ENCODE data around the gene PPP2R5B.

PPP2R5B gene

GRCh38 chr11:64923944-64924909 is at the start of gene PPP2R5B:
Gene PPP2R5B, plus strand, starts transcription at chr11:64924689. Its CDS starts 1,046 bp downstream, at chr11:64925735.
- peak; percentile 89 to 90 for DNase-seq

GRCh38 chr11:64875369-64876228 is 48.9 kb upstream of the PPP2R5B start:
- DNase-seq = no peak

- DNase-seq = no peak
Observed at GRCh38 chr11:64876229-64876750, 48.2 kb upstream of the PPP2R5B start.

DNA sequence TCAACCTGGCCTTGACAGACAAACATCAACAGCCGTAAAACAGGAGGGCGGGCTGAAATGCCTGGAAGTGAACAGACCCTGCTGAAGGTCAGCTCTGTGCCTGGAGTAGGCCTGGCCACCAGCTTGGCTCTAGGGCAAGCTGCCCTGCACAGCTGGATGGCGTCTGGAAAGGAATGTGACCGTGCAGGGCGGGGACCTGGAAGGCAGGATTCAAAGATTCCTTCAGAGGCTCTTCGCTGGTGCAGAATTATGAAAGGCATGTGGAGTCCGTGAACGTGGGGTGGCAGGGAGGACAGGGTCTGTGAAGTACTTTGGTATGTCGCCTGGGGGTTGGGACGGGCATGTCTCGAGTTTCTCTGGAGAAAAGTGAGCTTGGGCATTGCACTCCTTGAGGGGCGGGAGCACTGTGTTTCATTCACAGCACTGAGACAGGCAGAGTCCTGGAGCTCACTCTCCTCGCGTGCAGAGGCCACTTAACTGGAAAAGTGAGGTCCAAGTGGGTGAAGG is 47.6 kb upstream of the PPP2R5B start:
- DNase-seq = peak in 1 of 2 experiments; percentile 67

DNA sequence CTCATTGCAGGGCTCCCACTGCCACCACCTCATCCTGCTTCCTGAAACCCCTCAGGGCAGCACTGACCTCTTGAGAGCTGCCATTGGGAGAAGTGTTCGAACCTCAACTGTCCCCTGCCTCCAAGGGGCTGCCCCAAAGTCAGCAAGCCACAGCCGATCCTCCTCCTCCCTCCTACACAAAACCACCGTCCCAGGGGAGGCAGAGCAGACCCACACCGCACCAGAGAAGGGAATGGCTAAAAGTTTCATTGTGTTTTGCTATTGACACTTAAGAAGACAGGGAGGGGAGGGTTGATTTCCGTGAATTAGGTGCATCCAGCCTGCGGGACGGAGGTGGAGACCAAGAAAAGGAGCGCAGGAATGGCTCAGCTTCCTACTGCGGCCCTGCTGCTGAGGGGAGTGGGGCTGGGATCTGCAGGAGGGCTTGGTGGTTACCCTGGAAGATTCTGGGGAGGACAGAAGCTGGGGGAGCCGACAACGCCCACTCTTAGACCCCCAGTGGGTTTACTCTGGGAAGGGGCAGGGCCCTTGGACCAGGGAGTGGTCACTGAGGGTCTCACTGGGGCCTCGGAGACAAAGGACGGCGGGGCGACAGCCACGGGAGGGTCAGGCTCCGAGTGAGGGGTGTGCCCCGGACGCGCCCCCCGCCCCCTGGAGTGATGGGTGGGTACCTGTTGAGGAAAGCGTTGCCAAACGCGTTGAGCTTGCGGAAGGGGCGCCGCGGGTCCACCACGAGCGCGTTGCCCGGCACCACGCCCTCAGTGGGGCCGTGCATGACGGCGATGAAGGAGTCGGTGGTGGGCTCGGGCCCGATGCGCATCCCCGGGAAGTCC is 46.9 kb upstream of the PPP2R5B start:
- DNase-seq = no peak

DNA sequence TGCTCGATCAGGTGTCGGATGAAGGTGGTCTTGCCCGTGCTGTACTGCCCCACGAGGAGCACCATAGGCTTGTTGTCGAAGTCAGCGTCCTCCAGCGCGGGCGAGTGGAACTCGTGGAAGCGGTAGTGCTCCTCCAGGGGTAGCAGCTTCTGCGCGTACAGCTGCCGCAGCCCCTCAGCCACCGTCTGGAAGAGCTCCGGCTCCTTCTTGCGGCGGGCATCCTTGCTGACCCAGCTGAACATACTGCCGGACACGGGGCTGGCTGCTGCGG is 46.3 kb upstream of the PPP2R5B start:
- peak in 1 of 2 experiments; percentile 52 for DNase-seq

DNA sequence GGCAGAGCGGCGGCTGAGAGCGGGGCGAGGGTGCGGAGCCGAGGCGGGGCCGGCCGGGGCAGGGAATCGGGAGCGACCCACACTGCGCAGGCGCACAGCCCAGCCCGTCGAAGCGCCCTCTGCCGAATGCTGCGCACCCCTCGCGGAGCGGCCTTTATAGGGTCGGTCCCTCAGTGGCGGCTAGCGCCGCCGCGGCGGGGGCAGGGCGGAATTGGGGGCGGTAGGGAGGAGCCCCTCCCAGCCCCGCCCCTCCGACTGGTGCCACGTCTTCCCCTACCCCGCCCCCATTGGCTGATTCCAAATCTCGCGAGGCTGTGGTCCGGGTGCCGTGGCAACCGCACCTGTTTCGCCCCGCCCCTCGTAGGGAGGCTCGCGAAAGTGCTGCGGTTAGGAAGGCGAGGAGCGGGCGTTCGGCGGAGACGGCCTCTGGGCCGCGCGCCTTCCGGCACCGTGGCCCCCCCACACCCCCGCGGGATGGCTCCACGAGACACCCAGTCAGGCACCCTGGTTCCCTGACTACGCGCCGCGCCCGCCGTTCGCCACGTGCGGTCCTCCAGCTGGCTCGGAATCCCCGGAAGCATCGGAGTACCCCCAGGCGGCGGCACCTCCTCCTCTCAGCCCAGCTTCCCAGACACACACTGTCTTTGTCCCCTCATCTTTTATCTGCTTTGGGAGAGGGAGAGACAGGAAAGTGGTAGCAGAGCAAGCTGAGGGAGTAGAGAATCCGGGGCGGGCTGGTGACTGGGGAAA is 45.8 kb upstream of the PPP2R5B start, which contains the start of gene EHD1:
TSS of gene EHD1 (minus strand) at position 128 of the 750 bp plus-strand sequence. CDS start 157 bp downstream, outside the sequence.
- DNase-seq = peak; percentile 90 to 95

DNA sequence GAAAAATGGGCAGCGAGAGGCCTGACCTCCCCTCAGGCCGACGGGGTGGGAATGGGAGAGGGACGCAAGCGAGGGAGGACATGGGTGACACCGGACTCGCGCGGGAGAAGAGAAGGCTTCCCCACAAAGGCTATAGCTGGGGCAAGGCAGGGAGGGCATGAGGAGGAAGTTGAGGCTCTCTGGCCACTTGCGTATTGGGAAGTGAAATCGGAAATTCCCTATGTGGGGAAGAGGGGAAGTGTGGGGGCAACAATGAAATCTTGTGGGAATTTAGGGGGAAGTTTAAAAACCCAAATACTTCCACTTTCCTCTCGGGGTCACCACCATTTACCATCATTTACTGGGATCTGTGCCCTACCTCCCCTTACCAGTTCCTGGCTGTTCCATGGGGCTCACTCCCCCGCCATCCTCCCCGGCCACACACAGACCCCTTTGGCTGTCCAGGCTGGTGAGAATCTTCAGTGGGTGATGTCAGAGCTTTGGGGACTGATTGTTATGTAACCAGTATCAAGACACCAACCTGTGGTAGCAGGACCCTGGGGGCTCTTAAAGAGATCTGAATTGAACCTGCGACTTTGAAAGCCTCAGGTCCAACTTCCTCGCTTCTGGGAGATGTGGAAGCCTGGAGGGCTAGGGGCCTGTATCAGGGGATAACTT is 45.1 kb upstream of the PPP2R5B start:
- DNase-seq = no peak

GRCh38 chr11:64880240-64881001 is 44.1 kb upstream of the PPP2R5B start:
- no peak for DNase-seq

GRCh38 chr11:64881476-64881875 is 43.0 kb upstream of the PPP2R5B start:
- no peak for DNase-seq

DNA sequence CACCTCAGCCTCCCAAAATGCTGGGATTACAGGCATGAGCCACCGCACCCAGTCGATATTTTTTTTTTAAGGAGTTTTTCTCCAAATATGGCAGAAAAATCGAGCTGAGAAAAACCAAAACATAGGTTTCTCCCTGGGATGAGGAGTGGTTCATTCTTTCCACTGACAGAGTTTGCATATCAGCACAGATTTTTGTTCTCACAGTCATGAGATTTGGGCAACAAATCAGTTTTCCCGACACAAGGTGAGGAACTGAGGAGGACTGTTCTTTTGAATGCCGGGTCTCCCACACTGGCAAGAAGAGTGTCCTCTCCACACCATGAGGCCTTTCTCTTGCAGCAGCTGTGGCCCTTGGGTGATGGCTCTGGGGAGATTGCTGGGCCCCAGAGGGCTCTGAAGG is 42.2 kb upstream of the PPP2R5B start:
- no peak for DNase-seq

DNA sequence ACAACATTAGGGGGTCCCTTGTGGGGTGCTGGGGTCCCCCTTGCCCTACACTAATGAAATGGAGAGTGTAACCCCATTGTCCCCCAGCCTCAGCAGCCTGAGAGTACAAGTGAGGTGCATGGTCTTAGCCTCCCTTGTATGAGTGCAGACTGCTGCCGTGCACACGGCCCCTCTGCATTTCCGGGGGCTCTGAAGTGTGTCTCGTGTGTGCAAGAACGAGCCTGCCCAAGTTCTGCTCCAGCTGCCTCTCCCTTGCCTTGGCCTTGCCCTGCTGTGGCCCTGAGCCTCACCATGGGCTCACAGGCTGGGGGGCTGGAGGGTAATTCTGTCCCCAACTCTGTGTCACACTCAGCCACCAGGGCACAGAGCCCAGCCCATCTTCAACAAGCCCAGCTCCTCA is 40.9 kb upstream of the PPP2R5B start:
- no peak for DNase-seq

DNA sequence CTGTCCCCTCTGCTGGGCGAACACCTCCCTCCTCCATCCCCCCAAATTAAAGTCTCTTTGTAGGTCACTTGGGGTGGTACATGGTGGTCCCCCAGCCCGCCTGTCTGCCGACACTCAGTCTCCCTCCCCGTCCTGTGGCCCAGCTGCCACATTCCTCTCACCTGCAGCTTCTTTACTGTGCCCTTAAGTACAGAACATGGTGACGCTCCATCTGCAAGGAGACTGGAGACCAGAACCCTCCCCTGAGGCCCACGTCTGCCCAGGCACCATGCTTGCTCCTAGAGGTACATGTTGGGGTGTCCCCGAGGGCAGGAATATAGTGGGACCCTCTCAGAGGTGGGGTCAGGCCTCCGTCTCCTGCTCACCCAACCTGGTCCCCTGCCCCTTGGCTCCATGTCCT is 40.5 kb upstream of the PPP2R5B start:
- no peak for DNase-seq

DNA sequence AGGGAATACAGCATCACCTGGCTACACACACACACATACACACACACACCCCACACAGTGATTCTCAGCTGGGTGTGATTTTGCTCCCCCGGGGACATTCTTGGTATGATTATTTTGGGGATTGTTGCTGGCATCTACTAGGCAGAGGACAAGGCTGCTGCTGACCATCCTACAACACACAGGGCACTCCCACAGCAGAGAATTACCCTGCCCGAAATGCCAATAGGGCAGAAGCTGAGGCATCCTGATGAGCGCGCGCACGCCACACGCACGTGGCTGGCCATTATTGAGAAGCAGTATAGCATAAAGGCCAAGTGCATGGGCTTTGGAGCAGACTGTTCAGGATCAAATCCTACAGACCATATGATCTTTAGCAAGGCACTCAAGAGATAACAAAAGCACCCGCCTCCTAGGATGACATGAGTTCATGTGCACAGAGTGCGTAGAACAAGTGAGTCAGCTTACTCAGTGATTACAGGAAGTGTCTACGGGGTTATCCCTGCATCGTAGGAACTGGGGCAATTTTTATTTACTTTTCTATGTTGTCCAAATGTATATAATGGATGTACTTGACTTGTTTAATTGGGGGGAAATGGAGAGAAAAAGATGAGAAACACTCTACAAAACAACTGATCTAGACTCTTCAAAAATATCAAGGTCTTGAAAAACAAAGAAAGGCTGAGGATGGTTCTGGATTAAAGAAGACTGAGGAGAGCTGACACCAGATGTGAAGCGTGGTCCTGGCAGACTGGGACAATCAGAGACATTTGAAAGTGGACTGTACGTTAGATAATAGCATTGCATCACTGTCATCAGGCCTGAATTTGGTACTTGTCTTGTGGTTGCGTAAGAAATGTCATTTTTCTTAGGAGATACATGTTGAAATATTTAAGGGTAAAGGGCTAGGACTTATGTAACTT is 38.9 kb upstream of the PPP2R5B start:
- no peak for DNase-seq

DNA sequence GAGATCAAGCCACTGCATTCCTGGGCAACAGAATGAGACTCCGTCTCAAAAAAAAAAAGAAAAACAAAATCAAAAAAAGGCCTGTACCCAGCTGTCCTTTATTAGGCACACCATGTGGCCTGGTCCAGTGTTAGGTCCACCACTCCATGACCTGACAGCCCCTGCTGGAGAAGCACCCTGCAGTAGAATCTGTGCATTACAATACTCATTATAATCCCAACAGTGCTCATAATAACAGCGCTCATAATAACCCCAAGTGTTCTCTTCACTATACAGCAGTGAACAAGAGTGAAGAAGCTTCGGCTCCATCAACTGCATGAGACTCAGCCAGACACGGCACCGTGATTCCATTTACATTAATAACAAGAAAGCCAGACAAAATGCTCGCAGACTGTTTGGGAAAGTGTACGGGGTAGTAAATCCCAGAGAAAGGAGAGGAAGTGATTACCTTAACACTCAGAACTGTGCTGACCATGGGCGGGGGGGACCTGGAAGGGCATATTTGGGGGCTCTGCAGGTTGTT is 37.2 kb upstream of the PPP2R5B start:
- DNase-seq = no peak

- peak in 1 of 2 experiments; percentile 35 for DNase-seq
Observed at GRCh38 chr11:64887757-64888405, 36.6 kb upstream of the PPP2R5B start.

DNA sequence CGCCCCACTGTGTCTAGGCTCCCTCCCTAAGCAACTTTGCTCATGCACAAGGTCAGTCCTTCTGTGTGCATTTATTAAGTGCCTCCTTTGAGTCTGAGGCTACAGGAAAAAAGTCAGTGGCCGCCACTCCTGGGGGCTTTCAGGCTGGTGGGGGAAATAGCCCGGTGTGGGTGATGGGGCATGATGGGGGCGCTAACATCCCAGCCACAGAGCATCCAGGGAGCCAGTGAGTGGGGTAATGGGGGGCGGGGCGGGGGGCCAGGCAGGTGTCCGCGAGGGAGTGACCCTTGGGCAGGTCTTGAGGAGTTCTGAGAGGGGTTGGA is 36.1 kb upstream of the PPP2R5B start:
- DNase-seq = no peak

DNA sequence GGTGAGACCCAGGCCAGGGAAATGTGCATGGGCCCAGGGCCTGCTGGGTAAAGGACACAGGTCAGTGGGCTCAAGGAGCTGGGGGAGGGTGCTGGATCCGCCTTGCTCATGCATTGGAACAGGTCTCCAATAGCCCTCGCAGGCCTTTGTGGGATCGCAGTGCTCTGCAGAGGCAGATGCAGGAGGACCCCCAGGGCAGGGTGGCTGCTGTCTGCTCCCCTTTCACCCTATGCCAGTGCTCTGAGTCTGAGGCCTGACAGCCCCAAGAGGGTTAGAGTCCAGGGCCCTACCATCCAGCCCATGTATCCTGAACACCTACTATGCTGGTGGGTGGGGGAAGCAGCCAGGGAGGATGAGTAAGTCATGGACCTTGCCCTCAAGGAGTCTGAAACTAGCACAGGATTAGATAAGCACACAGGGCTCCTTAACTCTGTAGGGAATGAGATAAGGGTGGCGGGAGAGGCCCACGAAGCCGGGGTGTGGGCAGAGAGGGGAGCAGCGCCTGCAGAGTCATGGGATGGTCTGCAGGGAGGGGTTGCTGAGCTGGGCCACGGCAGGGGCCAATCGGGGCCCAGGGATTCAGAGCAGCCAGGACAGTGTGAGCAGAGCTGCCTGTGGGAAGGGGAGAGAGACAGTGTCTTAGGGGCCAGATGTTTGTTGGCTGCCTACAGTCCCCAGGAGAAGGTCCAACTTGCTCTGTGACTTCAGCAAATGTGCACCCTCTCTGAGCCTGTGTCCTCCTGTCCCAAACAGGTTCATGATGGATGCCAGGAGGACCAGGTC is 35.6 kb upstream of the PPP2R5B start:
- DNase-seq = no peak

Data from SW 1271 (cell line).